Urothelium cell line (cell line): ENCODE data around the gene SPR.
A peak's percentile ranks its signal among the peaks of the same experiment; 100 is the strongest.

Experiments
- DNase-seq: peaks from one replicate; pipeline ENCODE4 v3.0.0; 2011; ENCODE audit warnings: low spot score, mixed read lengths
- FAIRE-seq: peaks from 2 replicates; lab custom pipeline; 2011; peaks lifted over from hg19 to GRCh38; lab: Jason Lieb, UNC

The SPR gene

DNA sequence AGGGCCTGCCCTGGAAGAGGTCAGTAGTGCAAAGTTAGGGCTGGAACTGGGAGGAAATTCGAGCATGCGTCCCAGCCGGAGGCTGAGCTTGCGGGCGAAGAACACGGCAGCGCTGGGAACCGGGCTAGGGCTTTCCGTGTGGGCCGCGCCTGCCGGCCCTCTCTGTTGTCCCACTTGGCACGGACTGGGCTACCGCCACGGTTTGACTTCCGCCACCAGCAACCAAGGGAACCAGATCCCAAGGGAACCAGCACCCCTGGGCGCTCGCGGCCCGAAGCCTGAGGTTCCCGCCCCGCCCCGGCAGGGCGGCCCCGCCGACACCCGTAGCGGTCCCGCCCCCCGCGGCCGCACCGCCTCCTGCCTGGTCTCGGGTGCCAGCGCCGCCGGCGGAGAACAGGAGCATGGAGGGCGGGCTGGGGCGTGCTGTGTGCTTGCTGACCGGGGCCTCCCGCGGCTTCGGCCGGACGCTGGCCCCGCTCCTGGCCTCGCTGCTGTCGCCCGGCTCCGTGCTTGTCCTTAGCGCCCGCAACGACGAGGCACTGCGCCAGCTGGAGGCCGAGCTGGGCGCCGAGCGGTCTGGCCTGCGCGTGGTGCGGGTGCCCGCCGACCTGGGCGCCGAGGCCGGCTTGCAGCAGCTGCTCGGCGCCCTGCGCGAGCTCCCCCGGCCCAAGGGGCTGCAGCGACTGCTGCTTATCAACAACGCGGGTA lies at the start of gene SPR:
Gene SPR (plus strand): TSS at position 377 of the 708 bp plus-strand sequence. CDS start 25 bp downstream, at position 402.
- FAIRE-seq (peak; percentile 95), DNase-seq (peak; percentile 92)

GRCh38 chr2:72840066-72840465 lies 47.1 kb upstream of the SPR start:
- DNase-seq, result no peak

DNA sequence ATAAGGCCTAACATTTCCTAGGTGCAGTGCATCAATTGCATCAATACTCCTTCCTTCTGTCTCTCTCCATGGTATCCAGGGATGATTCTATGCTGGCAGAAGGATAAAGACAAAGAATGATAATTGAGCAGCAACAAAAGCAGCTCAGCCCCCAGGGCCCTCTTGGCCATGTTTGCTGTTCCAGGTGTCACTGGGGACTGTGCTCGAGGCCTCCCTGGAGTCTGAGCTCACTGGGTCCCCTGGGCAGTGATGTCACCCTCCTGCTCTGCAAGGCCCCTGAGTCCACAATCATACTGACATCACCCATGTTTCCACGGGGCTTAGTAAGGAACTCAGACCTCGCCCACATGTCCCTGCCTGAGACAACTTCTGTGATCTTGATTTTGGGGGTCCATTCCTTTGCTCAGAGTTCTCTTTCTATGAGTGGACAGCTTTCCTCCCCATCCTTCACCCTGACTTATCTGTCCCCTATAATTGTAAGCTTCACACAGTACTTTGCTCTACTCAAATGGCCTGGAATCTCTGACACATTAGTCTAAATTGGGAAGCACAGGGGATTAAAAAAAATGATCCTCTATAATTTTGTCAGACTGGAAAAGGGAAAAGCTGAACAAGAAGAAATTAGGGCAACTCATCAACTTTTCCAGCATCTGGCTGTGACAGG lies 45.6 kb upstream of the SPR start:
- FAIRE-seq (no peak), DNase-seq (no peak)

More at GRCh38 chr2:72840066-72840465, 47.1 kb upstream of the SPR start:
- no peak for FAIRE-seq

GRCh38 chr2:72843301-72843700 lies 43.9 kb upstream of the SPR start:
- FAIRE-seq, result no peak
- DNase-seq, result no peak

DNA sequence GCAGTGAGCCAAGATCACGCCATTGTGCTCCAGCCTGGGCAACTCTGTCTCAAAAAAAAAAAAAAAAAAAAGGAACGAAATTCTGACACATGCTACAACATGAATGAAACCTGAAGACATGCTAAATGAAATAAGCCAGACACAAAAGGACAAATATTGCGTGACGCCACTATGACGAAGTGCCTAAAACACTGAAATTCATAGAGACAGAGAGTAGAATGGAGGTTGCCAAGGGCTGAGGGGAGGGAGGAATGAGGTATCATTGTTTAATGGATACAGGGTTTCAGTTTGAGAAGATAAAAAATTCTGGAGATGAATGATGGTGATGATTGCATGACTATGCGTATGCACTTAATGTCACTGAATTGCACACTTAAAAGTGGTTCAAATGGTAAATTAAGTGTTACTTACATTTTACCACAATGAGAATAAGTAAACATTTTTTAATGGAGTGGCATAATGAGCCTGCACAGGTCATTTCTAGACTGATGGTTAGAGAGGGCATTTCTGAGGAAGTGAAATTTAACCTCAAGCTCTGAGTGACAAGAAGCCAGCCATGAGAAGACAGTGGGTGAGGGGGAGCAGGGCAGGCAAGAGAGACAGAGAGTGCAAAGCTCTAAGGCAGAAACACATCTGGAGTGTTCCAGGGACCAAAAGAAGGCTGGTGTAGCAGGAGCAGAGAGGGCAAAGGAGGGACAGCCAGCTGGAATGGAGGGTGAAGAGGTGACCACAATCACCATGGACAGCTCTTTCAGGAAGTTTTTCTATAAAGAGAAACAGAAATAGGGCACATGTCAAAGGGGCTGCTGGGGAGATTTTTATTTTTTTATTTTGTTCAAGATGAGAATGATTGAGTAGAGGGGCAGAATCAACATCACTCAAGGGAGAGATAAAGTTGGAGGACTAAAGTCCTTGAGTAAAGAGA lies 40.8 kb upstream of the SPR start:
- FAIRE-seq (no peak), DNase-seq (no peak)

- FAIRE-seq, result no peak
- DNase-seq, result no peak
Measured at GRCh38 chr2:72847534-72848315, 39.5 kb upstream of the SPR start.

GRCh38 chr2:72848436-72849137 lies 38.6 kb upstream of the SPR start:
- FAIRE-seq, result no peak
- no peak for DNase-seq

DNA sequence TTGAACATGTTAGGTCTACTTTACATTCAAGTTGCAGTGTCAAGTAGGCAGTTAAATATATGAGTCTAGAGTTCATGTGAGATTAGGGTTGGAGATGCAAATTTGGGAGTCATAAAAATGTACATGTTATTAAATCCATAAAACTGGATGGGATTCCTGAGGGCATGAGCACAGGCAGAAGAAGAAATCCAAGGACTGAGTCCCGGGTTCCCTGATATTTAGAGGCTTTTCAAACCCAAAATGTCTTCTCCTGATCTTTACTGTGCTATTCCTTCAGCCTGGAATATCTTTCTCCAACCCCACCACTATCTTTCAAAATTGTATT lies 38.1 kb upstream of the SPR start:
- DNase-seq, result no peak
- no peak for FAIRE-seq

DNA sequence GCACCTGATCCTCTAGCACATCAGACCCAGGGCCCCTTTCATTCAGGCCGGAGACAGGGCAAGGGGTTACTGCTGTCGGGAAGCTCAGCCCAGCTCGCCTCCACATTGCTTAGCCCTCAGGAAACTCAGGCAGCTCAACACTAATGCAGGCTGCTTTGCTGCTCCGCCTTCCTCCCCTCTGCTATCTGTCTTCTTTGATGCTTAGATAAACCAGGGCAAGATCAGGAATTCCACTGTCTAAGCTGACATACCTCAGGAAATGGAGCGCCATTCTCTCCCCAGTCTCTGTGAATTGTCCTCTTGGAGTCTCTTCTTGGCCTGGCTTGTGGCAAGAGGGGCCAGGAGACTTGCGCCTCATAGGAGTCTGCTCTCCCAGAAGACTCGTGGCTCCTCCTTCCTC lies 35.9 kb upstream of the SPR start:
- DNase-seq (no peak), FAIRE-seq (no peak)

DNA sequence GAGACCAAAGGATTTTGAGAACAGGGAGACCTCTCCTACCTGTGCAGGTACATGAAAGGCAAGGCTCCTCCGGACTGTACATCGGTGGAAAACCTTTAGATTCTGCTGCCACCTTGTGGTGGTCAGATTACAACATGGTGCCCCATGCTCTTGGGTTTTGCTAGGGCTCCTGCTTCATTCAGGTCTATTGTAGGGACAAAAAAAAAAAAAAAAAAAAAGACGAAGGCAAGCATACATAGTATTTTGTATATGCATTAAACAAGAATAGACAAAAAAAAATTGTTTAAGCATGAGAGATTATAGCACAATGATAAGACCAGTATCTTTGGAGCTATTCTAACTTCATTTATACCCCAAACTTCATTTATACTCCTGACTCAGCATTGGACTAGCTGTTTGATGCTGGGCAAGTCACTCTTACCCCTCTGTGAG lies 27.4 kb upstream of the SPR start:
- peak; percentile 59 for FAIRE-seq
- DNase-seq, result peak; percentile 76

- FAIRE-seq (peak; percentile 95), DNase-seq (peak; percentile 98)
Measured at GRCh38 chr2:72862239-72862988, 24.8 kb upstream of the SPR start.

GRCh38 chr2:72863046-72863445 lies 24.2 kb upstream of the SPR start:
- DNase-seq, result no peak
- FAIRE-seq, result no peak

DNA sequence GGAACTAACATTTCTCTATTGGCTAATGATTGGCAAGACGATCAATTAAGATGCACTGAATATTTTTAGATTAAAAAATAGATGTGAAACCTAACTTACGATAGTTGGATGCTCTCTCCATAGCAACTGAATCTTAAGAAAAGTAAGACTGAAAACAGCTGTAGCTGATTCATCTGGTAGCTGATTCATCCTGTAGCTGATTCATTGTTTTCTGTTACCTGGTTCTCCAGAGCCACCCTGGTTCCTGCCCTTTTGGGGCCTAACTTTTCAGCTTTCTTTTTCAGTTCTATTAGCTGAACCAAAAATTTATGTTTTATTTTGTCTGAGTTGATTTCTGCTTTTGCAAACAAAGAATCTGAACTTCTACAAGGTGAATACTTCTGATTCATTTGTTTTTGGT lies 22.7 kb upstream of the SPR start:
- FAIRE-seq, result no peak
- DNase-seq, result peak; percentile 76

DNA sequence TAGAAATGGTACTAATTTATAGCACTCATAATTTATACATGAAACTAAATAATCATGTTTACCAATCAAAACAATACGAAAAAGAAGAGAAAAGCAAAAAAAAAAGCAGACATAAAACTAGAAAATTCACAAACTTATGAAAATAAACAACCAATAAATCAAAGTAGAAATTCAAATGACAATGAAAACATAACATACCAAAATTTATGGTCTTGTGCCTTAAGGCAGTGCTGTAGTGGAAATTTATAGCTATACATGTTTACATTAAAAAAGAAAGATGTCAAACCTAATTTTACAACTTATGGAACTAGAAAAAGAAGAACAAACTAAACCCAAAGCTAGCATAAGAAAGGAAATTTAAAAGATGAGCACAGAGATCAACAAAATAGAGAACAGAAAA lies 16.1 kb upstream of the SPR start:
- FAIRE-seq, result no peak
- DNase-seq, result no peak

GRCh38 chr2:72871880-72872279 lies 15.3 kb upstream of the SPR start:
- no peak for DNase-seq
- FAIRE-seq, result no peak

- DNase-seq (peak; percentile 72), FAIRE-seq (no peak)
Measured at GRCh38 chr2:72883356-72883962, 3.7 kb upstream of the SPR start.

GRCh38 chr2:72886505-72887031 lies 640 bp upstream of the SPR start:
- DNase-seq (no peak), FAIRE-seq (no peak)

DNA sequence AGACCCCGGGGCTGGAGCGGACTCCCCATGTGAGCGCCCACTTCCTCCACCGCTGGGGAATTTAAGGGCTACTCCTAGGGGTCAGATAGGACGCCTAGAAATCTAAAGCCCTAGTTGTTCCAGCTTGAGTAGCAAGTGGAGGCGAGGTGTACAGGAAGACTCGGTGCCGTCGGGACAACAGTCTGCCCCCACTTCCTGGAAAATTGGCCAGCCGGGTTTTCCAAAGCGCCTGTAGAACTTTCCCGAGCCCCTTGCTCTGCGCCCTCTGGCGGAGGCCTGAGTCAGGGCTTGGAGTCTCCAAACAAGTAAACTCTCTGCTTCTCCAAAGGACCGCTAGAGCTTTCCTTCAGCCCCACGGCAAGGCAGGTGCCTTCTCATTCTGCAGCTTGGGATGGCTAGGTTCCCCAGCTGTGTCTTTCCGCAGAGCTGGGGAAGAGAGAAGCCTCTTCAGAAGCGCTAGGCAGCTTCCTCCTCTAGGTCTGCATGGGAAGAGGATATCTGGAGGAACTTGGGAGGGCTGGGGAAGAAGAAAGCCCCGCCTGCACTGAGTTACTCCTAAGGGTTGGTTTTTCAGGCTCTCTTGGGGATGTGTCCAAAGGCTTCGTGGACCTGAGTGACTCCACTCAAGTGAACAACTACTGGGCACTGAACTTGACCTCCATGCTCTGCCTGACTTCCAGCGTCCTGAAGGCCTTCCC lies 681 bp downstream of the SPR start:
- FAIRE-seq (no peak), DNase-seq (peak; percentile 91)
